ENCODE measurements around the gene ARAP1.
"Not testable (repeated sequence)": the region's sequence is repeated elsewhere in the genome, so short reads cannot be mapped to it uniquely, and the experiment has no call there.

Gene ARAP1

DNA sequence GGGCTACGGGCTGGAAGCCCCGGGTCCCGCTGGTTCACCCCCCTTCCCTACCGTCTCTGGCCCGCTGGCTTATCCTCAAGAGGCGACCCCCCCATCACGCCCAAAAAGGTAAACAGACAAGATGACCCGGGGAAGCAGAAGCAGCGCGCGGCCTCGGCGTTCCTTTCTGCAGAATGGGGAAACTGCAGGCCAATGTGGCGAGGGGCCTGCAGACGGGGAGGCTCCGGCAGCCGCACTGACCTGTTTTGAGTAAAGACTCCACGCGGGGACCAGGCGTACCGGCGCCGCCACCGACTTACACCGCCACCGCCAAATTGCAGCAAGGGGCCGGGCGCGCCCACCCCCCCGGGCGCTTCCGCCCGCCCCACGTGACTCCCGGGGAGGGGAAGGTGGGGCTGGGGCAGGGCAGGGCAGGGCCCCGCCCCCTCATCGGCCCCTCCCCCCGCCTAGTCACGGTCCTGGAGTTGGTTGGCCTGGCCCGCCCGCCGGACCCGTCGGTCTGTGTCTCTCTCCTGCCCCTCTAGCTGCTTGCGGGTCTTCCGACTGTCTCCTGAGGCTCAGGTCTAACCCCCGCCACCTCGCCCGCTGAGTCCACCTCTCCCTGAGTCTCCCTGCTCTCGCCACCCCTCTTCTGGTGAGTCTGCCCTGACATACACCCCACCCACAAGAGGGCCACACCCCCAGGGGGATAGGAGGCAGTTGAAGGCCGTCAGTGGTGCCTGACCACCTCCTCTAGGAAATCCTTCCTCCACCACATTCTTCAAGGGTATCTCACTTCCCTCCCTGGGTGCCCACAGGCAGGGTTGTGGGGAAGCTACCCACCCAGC, at the start of gene ARAP1:
Gene ARAP1 (minus strand): TSS at position 321 of the 827 bp plus-strand sequence. CDS start 25,280 bp downstream, outside the sequence.
- peak; percentile 41 for DNase-seq

DNA sequence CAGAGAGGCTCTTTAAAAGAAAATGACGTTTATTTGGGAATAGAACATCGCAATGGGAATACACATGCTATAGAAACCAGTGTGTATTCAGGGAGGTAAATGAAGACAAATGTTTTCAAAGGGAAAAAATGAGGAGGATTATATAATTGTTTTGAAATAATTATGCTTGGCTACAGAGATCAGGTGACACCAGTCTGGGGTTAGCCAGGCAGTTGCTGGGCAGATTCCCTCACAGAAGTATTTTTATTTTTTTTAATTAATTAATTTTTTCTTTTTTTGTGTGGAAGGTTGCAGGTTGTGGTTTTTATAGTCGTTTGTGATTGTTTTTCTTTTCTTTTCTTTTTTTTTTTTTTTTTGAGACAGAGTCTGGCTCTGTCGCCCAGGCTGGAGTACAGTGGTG, 47.2 kb upstream of the ARAP1 start:
- DNase-seq, result no peak

DNA sequence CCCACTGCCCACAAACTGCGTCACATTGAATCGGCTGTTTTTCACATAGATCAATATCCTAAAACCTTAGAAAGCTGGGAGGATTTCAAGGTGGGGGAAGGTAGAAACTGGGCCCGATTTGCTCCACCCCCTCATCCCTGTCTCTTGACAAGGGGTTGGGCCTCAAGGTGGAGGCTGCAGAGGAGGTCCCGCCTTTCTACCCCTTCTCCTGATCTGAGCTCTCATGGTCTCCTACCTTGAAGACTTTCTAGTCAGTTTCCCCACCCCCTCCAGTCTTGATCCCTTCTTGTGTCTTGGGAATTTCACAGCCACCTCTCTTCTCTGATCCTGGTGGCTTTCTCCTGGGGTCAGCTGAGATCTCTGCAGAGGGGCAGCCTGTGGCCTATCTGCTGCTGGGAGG, 46.2 kb upstream of the ARAP1 start:
- no peak for DNase-seq

DNA sequence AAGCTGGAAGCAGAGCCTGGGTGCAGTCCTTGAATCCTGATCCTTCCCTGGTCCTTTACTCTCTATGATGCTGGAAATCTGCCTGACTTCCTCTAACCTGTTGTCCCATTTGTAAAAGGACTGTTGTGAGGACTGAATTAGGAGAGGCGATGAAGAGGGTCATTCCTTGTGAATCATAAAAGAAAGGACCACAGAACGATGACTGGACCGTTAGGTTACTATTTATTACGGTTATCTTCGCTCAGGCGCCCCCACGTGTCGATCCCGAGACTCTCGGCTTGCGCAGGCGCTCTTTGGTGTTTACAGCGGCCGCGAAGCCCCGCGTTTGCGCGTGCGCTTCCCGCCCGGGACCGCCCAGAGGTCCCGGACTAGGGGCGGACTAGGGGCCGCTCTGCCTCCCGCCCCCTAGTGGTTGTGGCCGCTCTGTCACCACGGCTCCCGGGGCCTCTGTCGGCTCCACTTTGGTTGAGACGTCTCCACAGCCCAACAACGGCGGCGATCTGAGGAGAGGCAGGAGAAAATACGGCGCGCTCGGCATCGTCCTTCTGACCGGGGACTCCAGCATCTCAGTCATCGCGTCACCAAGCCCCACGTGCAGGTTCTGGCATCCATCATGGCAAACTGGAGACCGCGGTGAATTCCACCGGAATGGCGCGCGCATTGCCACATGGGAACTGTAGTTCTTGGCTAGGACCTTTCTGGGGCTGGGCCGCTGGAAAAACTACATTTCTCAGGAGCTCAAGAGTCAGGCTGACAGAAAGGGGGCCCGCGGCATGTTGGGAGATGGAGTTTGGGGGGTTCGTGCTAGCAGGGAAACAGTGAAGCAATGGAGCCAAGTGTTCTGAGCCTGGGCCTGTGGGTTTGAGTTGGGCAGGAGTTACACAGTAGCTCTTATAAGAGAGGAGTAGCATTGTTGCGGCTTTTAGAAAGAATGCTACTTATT, 41.5 kb upstream of the ARAP1 start, which contains the start of gene STARD10:
Gene STARD10 (minus strand): TSS at position 623 of the 943 bp plus-strand sequence. CDS start 12,866 bp downstream, outside the sequence.
- DNase-seq, result peak; percentile 87

DNA sequence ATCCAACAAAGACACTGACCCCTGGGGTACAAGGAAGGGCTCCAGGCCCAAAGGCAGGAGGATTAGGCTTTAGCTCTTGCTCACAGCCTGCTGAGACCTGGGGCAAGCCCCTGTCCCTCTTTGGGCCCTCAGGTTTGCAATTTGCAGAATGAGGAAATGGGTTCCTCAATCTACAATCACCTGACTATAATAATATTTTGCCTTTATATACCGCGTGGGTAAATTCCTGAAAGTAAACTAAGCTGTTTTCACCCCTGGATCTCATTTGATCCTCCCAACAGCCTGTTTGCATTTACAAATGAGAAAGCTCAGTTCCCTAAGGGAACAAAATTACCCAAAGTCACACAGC, 40.8 kb upstream of the ARAP1 start:
- DNase-seq, result no peak

DNA sequence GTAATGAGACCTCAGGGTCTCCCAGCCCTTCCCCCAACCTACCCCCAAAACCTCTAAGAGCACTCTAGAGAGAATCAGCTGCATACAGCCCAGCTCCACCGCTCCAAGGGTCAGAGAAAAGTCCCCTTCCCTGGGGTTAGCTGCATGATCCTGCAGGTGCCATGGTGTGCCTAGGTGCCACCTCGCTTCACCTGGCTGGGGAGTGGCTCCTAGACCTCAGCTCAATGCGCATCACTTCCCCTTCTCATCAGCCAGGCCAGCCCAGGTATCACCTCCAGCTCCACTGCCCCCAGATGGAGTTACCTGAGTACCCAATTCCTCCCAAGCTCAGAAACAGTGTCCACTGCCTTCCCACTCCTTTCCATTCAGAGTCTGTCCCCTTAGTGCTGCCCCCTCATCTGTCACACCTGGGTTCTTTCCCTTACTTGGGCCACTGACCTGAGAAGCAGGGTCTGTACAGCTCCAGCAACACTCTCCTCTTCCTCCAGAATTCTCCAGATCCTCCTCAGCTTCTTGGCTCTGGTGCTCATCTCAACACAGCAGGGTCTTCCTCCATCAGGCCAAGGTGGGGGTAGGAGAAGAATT, 40.3 kb upstream of the ARAP1 start:
- DNase-seq, result no peak

DNA sequence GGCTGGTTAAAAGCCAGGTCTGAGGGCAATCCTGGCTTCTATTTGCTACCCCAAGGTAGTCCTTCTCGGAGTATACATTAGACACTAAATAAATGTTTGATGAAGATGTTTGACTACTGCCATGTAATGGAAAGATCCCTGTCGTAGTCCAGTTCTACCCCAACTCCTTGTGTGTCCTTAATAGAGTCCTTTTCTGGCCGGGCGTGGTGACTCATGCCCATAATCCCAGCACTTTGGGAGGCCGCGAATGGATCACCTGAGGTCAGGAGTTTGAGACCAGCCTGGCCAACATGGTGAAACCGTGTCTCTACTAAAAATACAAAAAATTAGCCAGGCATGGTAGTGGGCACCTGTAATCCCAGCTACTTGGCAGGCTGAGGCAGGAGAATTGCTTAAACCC, 39.0 kb upstream of the ARAP1 start:
- DNase-seq, result not testable (repeated sequence)

DNA sequence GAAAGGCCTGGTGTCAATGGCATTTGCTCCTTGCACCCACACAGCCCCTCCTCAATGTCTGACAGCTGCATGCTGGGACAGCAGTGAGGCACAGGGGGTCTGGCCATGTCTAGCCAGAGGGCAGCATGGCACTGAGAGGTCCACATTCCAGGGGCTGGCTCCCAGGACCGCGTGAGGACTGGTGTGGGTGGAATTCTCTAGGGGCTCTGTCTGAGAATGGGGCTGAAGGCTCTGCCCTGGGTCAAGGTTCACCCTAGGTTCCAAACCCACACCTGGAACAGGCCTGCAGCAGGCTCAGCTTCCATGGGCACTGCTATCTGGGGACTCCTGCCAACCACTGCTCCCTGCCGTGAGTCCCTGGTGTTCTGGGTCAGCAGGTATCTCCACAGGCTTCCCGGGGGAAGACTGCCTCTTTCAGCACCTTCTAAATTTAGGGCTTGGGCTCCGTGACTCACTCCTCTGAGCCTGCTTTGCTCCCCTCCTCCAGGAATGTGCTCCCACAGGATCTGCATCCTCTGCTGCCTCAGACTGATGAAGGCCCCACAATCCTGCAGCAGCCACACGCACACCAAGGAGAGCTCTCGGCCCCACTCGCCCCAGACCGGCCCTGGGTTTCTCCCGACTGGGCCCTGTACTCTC, 37.4 kb upstream of the ARAP1 start:
- DNase-seq, result no peak

DNA sequence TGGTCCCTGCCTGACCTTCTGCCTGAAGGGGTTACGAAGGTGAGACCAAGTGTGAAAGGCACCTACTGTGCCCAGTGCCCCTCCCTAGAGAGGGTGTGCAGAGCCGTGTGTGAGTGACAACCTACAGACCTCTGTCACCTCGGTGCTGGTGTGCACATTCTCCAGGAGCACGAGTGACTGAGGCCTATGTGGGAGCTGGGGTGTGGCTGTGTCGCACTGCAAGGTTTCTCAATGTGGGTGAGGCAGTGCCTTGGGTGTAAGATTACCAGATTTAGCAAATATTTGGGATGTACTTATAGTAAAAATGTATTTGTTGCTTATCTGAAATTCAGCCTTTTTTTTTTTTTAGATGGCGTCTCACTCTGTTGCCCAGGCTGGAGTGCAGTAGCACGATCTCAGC, 36.0 kb upstream of the ARAP1 start:
- DNase-seq, result no peak

DNA sequence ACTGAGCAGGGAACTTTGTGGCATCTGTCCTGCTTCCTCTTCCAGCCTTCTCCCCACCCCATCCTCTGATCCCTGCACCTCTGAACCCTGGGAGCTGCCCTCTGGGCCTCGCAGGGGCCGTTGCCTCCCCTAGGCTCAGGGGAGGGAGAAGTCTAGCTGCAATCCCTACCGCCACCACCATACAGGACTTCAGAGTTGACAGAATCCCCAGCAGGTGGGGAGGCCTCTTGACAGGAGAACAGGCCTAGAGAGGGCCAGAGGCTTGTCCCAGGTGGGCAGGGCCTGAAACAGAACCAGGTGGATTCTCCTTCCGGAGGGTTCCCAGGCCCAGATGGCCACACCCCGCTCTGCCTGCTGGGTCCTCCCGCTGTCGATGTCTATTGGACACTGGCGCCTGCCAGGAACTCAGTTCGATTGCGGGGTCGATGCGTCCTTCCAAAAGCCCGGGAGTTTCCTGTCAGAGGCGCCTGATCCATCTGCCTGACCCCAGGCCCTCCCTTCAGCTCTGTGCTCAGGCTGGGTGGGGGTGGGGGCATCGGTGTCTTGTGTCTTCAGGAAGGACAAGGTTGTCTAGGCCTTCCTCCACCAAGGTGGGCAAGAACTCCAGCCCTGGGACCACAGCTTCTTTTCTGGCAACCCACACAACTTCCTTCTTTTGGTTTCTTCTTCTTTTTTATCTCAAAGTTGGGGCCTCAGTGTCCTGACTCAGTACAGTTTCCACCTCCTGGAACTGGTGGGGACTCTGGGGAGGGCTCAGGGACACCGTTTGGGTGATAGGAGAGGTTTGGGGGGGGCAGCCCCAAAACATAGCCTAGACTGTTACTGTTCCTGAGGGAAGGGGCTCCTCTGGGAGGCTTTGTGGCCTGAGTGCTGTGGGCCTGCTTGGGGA, 35.3 kb upstream of the ARAP1 start:
- peak; percentile 95 for DNase-seq

DNA sequence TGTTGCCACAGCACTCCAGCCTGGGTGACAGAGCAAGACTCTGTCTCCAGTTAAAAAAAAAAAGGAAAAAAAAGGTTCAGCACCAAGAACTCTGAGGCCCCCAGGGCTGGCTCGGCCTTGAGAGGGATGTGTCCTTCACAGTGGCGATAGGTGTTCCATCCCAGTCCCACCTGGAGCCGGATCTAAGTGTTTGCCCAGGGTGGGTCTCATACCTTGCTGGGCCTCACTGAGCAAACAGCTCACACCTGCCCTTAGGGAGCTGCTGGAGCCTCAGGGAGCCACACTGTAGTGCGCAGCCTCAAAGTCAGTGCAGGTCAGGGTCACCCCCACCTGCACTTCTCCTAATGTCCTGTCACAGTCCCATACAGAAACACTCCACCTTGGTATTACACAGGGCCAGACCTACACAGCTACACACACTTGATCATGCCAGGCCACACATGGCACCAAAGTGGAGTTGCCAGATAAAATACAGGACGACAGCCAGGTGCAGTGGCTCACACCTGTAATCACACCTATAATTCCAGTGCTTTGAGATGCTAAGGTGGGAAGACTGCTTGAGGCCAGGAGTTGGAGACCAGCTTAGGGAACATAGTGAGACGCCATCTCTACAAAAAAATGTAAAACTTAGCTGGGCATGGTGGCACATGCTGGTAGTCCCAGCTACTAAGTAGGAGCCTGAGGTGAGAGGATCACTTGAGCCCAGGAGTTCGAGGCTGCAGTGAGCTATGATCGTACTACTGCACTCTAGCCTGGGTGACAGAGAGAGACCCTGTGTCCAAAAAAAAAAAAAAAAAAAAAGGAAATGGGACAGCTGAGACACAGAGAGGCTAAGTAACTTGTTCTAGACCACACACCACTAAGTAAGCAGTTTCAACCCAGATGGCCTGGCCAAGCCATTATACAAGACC, 34.4 kb upstream of the ARAP1 start:
- peak; percentile 96 for DNase-seq

DNA sequence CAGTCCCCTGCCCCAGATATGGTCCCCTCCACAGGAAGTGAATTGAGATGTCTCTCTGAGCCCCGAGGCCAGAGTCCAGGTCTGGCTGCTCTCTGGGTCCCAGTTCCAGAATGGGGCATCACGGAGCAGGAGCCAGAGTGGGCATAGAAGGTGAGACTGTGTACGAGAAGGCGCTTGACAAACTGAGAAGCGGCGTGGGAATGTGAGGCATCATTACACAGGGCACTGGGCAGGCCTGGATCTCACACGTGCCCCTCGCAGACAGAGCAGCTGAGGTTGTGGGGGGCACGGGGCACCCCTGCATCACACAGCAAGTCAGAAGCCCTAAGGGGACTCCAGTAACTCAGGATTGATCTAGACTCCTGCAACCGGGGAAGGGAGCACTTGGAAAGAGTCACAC, 32.5 kb upstream of the ARAP1 start:
- no peak for DNase-seq

DNA sequence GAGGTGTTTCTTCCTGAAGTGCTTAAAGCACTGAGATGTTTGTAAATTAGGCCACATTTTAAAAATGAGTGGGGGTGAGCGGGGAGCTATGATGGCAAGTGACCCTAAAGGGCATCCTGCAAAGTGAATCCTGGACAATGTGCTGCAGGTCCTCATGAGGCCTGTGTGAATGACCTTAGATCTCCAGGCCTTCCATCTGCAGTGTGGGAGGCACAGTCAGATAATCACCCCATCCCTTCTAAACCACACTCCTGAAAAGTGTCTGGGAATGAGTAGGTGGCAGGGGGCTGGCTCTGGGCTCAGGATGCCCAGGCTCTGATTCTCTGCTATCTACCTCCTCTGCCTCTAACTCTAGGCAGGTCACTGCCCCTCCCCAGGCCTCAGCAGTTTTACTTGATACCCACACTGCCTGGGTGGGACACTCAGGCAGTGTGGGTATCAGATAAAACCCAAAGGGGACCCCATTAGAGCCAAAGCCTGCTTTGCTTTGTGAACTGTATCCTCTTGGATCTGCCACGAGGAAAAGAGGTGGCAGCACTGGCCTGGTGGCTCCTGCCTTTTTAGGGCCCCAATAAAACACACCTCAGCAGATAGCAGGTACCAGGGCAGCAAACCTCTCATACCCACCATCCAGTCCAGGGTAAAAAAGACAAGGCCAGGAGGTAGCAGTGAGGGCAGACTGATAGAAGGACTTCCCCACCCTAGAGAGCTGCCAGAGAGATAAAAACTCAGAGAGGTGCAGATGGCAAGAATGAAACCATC, 31.1 kb upstream of the ARAP1 start:
- DNase-seq, result no peak

DNA sequence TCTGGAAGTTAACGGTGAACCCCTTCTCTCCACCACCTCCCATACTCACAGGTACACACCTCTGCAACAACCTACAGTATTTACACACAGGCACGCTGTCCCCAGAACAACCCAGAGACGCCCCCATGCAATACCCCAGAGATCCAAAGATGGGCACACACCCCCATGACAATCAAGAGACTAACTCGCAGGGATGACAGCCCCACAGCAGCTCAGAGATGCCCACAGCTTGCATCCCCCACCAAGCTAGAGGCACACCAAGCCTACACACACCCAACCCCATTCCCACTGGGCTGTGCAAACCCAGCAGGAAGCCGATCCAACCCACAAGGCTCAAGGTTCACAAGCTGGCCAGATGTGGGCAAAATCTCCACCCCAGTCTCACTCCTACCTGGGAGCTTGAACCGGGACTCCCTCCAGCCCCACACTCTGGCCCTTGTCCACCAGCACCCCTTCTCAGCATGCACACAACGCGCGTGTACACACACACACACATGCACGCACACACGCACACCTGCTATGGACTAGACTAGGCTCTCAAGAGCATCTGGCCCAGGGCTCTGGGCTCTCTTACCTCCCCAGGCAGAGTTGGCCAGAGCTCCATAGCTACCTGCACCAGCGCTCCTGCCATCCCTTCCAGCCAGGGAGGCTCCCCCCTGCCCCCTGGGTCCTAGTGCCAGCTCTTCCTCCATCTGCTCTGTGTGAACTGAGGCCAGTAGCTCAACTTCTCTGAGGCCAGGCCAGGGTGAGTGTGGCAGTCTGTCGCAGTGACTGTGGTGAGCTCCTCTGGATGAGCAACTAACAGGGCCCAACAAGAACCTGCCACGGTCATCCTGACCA, 30.1 kb upstream of the ARAP1 start:
- DNase-seq, result peak; percentile 36

DNA sequence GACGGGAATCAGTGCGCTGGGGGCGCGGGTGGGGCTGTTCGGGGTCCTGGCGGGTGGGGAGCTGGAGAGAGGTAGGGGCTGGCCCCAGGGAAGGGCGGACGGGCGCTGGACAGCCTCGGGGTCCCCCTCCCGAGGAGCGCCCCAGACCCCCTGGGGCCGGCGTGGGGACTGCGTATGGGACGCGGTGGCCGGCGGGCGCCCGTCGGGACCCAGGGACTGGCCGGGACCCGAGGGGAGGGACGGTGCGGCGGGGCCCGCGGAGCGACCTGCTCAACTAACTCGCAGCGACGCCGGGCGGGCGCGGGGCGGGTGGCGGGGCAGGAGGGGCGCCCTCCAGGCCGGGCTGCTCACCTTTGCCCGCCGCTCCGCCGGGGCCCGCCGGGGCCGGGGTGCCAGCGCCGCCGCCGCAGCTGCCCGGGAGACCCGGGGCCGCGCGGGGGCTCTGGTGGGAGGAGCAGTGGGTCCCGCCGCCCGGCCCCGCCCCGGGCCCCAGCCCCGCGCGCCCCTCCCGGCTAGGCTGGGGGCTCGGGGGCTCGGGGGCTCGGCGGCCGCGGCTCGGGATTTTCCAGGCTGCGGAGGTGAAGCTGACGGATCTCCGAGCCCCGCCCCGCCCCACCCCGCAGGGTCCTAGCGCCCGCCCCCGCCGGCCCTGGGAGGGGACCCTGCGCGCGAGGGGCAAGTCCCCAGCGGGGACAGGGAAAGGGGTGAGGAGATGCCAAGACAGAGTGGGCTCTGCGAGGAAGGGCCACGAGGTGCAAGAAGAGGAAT, 29.3 kb upstream of the ARAP1 start:
- DNase-seq, result no peak

DNA sequence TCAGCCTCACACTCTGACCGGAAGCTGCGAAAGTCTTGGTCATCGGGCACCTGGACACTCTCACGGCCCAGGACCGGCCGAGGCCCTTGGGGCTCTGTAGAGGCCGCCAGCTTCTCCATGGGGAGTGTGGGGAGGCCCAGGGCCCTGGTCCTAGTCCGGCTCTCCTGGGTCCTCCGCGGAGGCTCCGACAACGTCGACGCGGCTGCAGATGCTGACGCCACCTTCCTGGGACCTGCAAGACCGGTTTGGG, 28.8 kb upstream of the ARAP1 start:
- DNase-seq, result no peak

DNA sequence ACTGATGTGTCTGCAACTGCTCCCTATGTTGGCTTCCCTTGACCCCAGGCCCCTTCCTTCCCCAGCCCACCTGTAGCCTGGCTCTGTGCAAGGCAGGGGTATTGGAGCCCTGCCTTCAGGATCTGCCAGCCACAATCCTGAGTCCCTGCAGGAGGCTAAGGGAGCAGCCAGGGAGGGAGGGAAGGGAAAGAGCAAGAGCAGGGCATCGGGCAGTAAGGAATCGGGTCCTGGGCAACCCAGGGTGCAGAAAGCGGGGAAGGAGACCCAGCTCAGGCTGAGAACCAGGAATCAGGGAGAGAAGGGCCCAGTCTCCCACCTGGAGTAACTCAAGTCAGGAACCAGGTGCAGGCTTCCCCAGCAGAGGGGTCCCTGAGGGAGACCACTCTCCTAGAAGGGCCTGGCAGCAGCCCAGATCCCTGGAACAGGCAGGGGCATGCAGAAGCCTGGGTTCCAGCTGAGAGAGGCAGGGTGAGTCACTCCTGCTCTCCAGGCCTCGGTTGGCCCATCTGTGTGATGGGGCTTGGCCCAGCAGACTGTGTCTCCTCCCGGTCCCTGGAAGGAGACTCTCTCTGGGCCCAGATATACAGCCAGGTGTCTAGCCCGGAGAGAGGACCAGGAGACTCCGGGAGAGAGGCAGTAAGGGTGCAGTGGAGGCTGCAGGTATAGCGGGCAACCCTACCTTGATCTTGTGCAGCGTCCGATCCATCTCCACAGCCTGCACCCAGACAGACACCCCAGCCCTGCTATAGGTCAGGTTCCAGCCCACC, 28.3 kb upstream of the ARAP1 start:
- DNase-seq, result no peak

Measured in DMS153 (cell line).